Activated B cell treated with CpG ODN at 0.5 μM for 24 hours (primary cell): ENCODE results near the gene KASH5. TPM values are rescaled to one million over a fixed set of nuclear protein-coding genes. Genes with fewer than 3 reads are reported as not detected.

Experiments
- ATAC-seq: fragments of 200-7000 bp; cut with Tn5 transposase; one replicate; pipeline ENCODE4 v1.10.0; 2021; ENCODE audit warnings: low read depth, mild to moderate bottlenecking, moderate library complexity
- CTCF ChIA-PET: fragments of 350-600 bp; sonication (Branson Sonifier 250); formaldehyde crosslinking; loops from one replicate; lab custom pipeline; 2021; ENCODE audit warnings: antibody characterized with exemption; lab: Charles Lee
- POLR2A ChIA-PET: fragments of 350-600 bp; sonication (Branson Sonifier 250); formaldehyde crosslinking; loops from one replicate; lab custom pipeline; 2021; ENCODE audit warnings: antibody characterized with exemption; lab: Charles Lee
- DNase-seq: peaks from one replicate; pipeline ENCODE4 v3.0.0; 2022
- H3K27ac Mint-ChIP-seq: one replicate; pipeline ENCODE4 v1.8.0; 2020; ENCODE audit warnings: mixed read lengths
- H3K27me3 Mint-ChIP-seq: one replicate; pipeline ENCODE4 v1.8.0; 2021; ENCODE audit warnings: mixed read lengths
- H3K36me3 Mint-ChIP-seq: one replicate; pipeline ENCODE4 v1.8.0; 2021; ENCODE audit warnings: low read depth, mixed read lengths
- H3K4me1 Mint-ChIP-seq: one replicate; pipeline ENCODE4 v1.8.0; 2021; ENCODE audit warnings: mixed read lengths
- H3K4me3 Mint-ChIP-seq: one replicate; pipeline ENCODE4 v1.8.0; 2020; ENCODE audit warnings: mild to moderate bottlenecking, mixed read lengths
- H3K9me3 Mint-ChIP-seq: one replicate; pipeline ENCODE4 v1.8.0; 2020; ENCODE audit warnings: mixed read lengths
- intact Hi-C: fragments of 100-400 bp; cut with micrococcal nuclease; formaldehyde crosslinking; loops from one replicate; pipeline ENCODE4 v1.15.1; 2024
- total RNA-seq: library from RNA; stranded (reverse); gene quantifications from 2 replicates; pipeline ENCODE4 v1.2.3, GENCODE V29; 2022
- TF ChIP-seq, protein P1 (sequence below): fragments of 200-600 bp; IDR thresholded peaks from one replicate; pipeline ENCODE4 v1.8.0; 2022; ENCODE audit warnings: antibody characterized with exemption, mild to moderate bottlenecking

The KASH5 gene
- total RNA-seq, 1 donor from 2014 or later = 0.62 TPM

DNA sequence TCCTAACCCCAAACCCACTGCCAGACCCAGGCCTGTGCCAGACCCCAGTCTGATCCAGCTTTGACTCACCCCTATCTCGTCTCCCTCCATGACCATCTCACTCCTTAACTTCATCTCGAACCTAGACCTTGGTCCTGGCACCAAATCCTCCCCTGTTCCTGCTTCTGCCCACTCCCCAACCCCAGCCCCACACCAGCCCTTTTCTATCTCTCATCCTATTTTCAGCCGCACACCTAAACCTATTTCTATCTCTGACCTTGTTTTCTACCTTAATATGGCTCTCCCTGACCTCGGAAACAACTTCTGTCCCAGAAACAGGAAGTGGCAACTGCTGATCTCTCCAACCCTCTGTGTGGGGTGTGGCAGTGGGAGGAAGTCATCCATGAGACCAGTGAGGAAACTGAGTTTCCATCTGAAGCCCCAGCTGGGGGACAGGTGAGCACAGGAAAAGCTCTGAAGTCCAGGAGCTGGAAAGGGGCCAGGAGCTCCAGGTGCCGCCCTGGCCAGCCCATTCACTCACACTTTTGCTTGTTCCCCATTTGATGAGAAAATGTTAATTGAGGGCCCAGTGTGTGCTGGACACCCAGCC lies 21.5 kb downstream of the KASH5 start:
- DNase-seq = no peak
- intact Hi-C loops = loop anchor here (2.0 kb wide), 1 partner anchor 13 kb away; the partner anchor contains the start of gene PTH2
- POLR2A ChIA-PET = interaction anchor here (0.6 to 1.9 kb wide), 10 partner anchors 9 to 108 kb away, joined by 3 to 8 read pairs (median 4); partner anchors contain the start of genes ALDH16A1, CD37, KASH5 and PIH1D1
- ATAC-seq = peak; percentile 83
- CTCF ChIA-PET = interaction anchor here (1.0 to 1.1 kb wide), 2 partner anchors 18 to 45 kb away, joined by 4 to 11 read pairs; no protein-coding TSS in a partner anchor
- H3K27me3 Mint-ChIP-seq = no peaks in the 10 kb centered on the region
- TF ChIP-seq, protein P1, sequence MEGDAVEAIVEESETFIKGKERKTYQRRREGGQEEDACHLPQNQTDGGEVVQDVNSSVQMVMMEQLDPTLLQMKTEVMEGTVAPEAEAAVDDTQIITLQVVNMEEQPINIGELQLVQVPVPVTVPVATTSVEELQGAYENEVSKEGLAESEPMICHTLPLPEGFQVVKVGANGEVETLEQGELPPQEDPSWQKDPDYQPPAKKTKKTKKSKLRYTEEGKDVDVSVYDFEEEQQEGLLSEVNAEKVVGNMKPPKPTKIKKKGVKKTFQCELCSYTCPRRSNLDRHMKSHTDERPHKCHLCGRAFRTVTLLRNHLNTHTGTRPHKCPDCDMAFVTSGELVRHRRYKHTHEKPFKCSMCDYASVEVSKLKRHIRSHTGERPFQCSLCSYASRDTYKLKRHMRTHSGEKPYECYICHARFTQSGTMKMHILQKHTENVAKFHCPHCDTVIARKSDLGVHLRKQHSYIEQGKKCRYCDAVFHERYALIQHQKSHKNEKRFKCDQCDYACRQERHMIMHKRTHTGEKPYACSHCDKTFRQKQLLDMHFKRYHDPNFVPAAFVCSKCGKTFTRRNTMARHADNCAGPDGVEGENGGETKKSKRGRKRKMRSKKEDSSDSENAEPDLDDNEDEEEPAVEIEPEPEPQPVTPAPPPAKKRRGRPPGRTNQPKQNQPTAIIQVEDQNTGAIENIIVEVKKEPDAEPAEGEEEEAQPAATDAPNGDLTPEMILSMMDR = no peak
- no peaks in the 10 kb centered on the region for H3K9me3 Mint-ChIP-seq
- peak overlapping the region; percentile 67 for H3K4me3 Mint-ChIP-seq
- peak overlapping the region; percentile 89 for H3K27ac Mint-ChIP-seq
- peaks cover 56% of the 10 kb centered on the region for H3K4me1 Mint-ChIP-seq
- H3K36me3 Mint-ChIP-seq = no peaks in the 10 kb centered on the region

DNA sequence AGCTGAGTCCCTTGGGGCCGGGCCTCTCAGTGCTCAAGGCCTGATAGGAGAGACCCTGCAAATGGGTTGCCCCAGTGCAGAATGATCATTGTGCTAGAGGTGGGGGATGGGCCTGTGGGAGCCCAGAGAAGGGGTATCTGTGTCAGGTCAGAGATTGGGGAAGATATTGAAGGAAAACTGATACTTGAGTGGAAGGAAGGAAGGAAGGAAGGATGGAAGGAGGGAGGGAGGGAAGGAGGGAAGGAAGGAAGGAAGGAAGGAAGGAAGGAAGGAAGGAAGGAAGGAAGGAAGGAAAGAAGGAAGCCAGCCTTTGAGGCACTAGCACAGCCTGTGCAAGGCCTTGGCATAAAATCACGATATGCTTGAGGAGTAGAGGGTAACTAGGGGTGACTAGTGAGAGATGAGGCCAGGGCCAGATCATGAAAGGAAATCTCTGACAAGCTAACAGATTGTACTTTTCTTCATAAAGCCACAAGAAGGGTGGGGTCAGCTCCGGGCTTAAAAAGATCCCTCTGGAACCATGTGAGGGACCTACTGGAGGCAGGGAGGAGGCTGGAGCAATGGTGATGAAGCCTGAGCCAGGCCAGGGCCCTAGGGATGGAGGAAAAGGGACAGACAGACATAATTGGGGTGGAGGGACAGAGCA lies 23.8 kb downstream of the KASH5 start:
- Mint-ChIP-seq H3K9me3 (no peaks in the 10 kb centered on the region), H3K27ac (peak overlapping the region; percentile 19), H3K27me3 (no peaks in the 10 kb centered on the region), H3K36me3 (no peaks in the 10 kb centered on the region), H3K4me3 (no peak overlapping the region), H3K4me1 (peaks cover 63% of the 10 kb centered on the region)
- TF ChIP-seq, protein P1 = no peak
- intact Hi-C loops = no loop called here
- ATAC-seq = no peak
- ChIA-PET POLR2A (interaction anchor here (1.2 kb wide), 1 partner anchor 45 kb away, joined by 3 read pairs; no protein-coding TSS in a partner anchor), CTCF (no interaction called here)
- DNase-seq = no peak

DNA sequence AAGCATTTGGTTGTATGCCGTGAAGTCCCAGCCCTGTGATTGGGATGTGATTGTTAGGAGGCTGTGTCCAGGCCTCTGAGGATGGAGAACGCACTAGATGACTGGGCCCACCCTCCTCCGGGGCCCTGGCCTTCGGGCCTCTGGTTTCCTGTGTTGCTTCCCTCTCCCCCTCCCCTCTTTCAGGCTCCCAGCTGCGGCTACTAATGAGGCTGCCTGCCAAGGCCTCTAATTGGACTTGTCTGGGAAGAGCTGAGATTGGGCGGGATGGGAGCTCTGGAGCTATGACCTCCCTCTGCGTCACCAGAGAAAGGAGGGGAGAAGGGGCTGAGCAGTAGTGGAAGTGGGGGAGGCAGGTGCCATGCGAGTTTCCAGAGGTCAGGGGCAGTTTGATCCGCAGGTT lies 25.3 kb downstream of the KASH5 start:
- no peak for DNase-seq
- intact Hi-C loops = no loop called here
- H3K4me3 Mint-ChIP-seq = no peak overlapping the region
- CTCF ChIA-PET = interaction anchor here (1.2 kb wide), 1 partner anchor 16 kb away, joined by 3 read pairs; no protein-coding TSS in a partner anchor
- no peak overlapping the region for H3K27ac Mint-ChIP-seq
- no peaks in the 10 kb centered on the region for H3K36me3 Mint-ChIP-seq
- TF ChIP-seq, protein P1 = no peak
- H3K9me3 Mint-ChIP-seq = no peaks in the 10 kb centered on the region
- peaks cover 51% of the 10 kb centered on the region for H3K4me1 Mint-ChIP-seq
- peaks cover 10% of the 10 kb centered on the region for H3K27me3 Mint-ChIP-seq
- ATAC-seq = no peak
- POLR2A ChIA-PET = interaction anchor here (0.6 to 1.2 kb wide), 3 partner anchors 41 to 1451 kb away, joined by 3 to 8 read pairs (median 6); no protein-coding TSS in a partner anchor

DNA sequence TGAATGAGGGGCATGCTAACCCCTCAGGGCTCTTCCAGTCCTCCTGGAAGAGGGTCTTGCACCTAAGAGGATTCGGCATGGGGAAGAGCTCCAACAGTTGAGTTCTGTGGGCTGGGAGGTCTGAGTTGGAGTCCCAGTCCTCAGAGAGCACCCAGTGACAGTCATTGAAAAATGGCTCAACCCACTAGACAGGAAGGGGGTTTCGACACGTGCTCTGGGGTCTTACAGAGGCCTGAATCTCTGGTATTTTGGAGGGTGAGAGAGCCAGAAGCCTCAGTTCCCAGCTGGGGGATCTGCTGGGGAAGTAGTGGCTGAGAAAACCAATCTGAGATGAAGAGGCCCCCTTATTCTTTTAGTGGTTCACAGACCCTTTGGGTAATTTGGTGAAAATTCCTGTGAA lies 26.2 kb downstream of the KASH5 start:
- POLR2A ChIA-PET = interaction anchor here (1.2 to 1.5 kb wide), 2 partner anchors 74 to 421 kb away, joined by 4 to 8 read pairs; partner anchors contain the start of genes GYS1 and RUVBL2
- intact Hi-C loops = no loop called here
- DNase-seq (no peak), ATAC-seq (no peak)
- TF ChIP-seq, protein P1 = no peak
- peaks cover 16% of the 10 kb centered on the region for H3K27me3 Mint-ChIP-seq
- peaks cover 42% of the 10 kb centered on the region for H3K4me1 Mint-ChIP-seq
- CTCF ChIA-PET = interaction anchor here (1.2 kb wide), 1 partner anchor 15 kb away, joined by 3 read pairs; no protein-coding TSS in a partner anchor
- H3K36me3 Mint-ChIP-seq = no peaks in the 10 kb centered on the region
- H3K9me3 Mint-ChIP-seq = no peaks in the 10 kb centered on the region
- no peak overlapping the region for H3K4me3 Mint-ChIP-seq
- H3K27ac Mint-ChIP-seq = no peak overlapping the region
